CD4-positive, alpha-beta memory T cell (primary cell): ENCODE measurements around the gene LPCAT2. TPM values are rescaled to one million over a fixed set of nuclear protein-coding genes. Genes with fewer than 3 reads are reported as not detected.

Experiments used
- CTCF ChIA-PET: fragments of 350-600 bp; sonication (Branson Sonifier 250); formaldehyde crosslinking; loops from one replicate; lab custom pipeline; 2021; ENCODE audit warnings: inconsistent platforms; ENCODE audit not compliant: partially characterized antibody; lab: Charles Lee
- POLR2A ChIA-PET: fragments of 350-600 bp; sonication (Branson Sonifier 250); formaldehyde crosslinking; loops from one replicate; lab custom pipeline; 2021; ENCODE audit not compliant: partially characterized antibody; lab: Charles Lee
- DNase-seq, 5 donors: peaks; one replicate each; pipeline versions ENCODE4 v3.0.0 to v3.0.0-alpha.2; 2020 to 2022; ENCODE audit warnings: mixed read lengths in 1 of 5
- H3K27ac ChIP-seq: one replicate; pipeline ENCODE4 v1.7.0; 2013; ENCODE audit warnings: low read depth, low read length
- H3K27me3 ChIP-seq: 2 replicates; pipeline ENCODE4 v1.7.0; 2013; ENCODE audit warnings: mild to moderate bottlenecking, low read length, moderate library complexity; ENCODE audit not compliant: insufficient read depth
- H3K36me3 ChIP-seq: 2 replicates; pipeline ENCODE4 v1.7.0; 2013; ENCODE audit warnings: mild to moderate bottlenecking, low read length, moderate library complexity; ENCODE audit not compliant: insufficient read depth
- H3K4me1 ChIP-seq: 2 replicates; pipeline ENCODE4 v1.7.0; 2013; ENCODE audit warnings: mild to moderate bottlenecking, low read length, moderate library complexity; ENCODE audit not compliant: insufficient read depth
- H3K4me3 ChIP-seq, 2 donors: one replicate each; pipeline ENCODE4 v1.7.0; 2013; ENCODE audit warnings: low read length in 2 of 2, mild to moderate bottlenecking in 1 of 2
- H3K9me3 ChIP-seq, 2 donors: one replicate each; pipeline ENCODE4 v1.7.0; 2013; ENCODE audit warnings: low read length in 2 of 2, control low read depth in 1 of 2; ENCODE audit not compliant: control insufficient read depth in 1 of 2
- H3K27ac Mint-ChIP-seq, 7 donors: one replicate each; pipeline ENCODE4 v1.8.0; 2020 to 2021; ENCODE audit warnings: mixed read lengths in 7 of 7, mild to moderate bottlenecking in 6 of 7, inconsistent platforms in 3 of 7, moderate library complexity in 3 of 7
- H3K27me3 Mint-ChIP-seq, 2 donors: one replicate each; pipeline ENCODE4 v1.8.0; 2020 to 2021; ENCODE audit warnings: mixed read lengths in 2 of 2
- H3K36me3 Mint-ChIP-seq, 2 donors: one replicate each; pipeline ENCODE4 v1.8.0; 2020 to 2021; ENCODE audit warnings: mixed read lengths in 2 of 2, inconsistent platforms in 1 of 2, mild to moderate bottlenecking in 1 of 2
- H3K4me1 Mint-ChIP-seq, 4 donors: one replicate each; pipeline ENCODE4 v1.8.0; 2020 to 2021; ENCODE audit warnings: mixed read lengths in 4 of 4, mild to moderate bottlenecking in 1 of 4
- H3K4me3 Mint-ChIP-seq, 8 donors: one replicate each; pipeline ENCODE4 v1.8.0; 2020 to 2021; ENCODE audit warnings: mixed read lengths in 8 of 8, mild to moderate bottlenecking in 7 of 8, moderate library complexity in 6 of 8, inconsistent platforms in 3 of 8
- H3K9me3 Mint-ChIP-seq, 8 donors: one replicate each; pipeline ENCODE4 v1.8.0; 2020 to 2021; ENCODE audit warnings: mixed read lengths in 8 of 8, mild to moderate bottlenecking in 5 of 8, inconsistent platforms in 3 of 8, moderate library complexity in 1 of 8
- intact Hi-C: fragments of 100-400 bp; cut with micrococcal nuclease; formaldehyde crosslinking; loops from one replicate; pipeline ENCODE4 v1.15.1; 2023
- polyA plus RNA-seq, 2 donors: library from polyadenylated mRNA; unstranded; fragments of 300-500 nt; fragmentation: Illumina TruSeq; gene quantifications; one replicate each; pipeline ENCODE4 v1.2.3, GENCODE V29; 2021
- total RNA-seq, 2 experiments: library from RNA; stranded (reverse); gene quantifications; one replicate each; pipeline ENCODE4 v1.2.3, GENCODE V29; 2021

Gene LPCAT2
- total and polyA plus RNA-seq, 4 experiments from 2014 or later = 0.47 to 0.76 TPM; not detected in 2

DNA sequence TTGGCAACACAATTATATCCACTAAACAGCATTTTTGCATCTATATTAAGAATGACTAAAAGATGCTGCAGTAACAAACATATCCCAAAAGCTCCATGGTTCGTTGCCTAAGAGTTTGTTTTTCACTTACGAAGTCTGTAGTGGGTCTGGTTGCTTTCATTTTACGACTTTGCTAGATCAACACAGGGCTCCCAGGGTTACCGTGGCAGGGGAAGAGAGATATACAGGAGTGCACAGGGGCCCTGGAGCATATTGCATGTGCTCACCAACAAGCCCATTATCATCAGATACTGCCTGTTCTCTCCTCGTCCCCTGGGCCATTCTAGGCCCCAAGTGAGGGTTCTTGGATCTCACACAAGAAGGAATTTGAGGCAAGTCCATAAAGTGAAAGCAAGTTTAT, 33.0 kb upstream of the LPCAT2 start:
- H3K4me3 Mint-ChIP-seq = no peak overlapping the region
- CTCF ChIA-PET = interaction anchor here (4.2 kb wide), 1 partner anchor 11 kb away, joined by 30 read pairs; no protein-coding TSS in a partner anchor
- intact Hi-C loops = no loop called here
- H3K9me3 Mint-ChIP-seq = no peaks in the 10 kb centered on the region
- H3K4me1 ChIP-seq = no peaks in the 10 kb centered on the region
- H3K27me3 ChIP-seq = peaks cover 3% of the 10 kb centered on the region
- no peaks in the 10 kb centered on the region for H3K9me3 ChIP-seq
- H3K4me1 Mint-ChIP-seq = peaks cover 0 to 5% (median 0%) of the 10 kb centered on the region in 4 donors
- POLR2A ChIA-PET = no interaction called here
- no peak for DNase-seq
- H3K27me3 Mint-ChIP-seq = peaks cover 24 to 33% of the 10 kb centered on the region in 2 donors
- no peak overlapping the region for H3K4me3 ChIP-seq
- no peak overlapping the region for H3K27ac Mint-ChIP-seq
- no peaks in the 10 kb centered on the region for H3K36me3 Mint-ChIP-seq
- no peaks in the 10 kb centered on the region for H3K36me3 ChIP-seq
- no peak overlapping the region for H3K27ac ChIP-seq

DNA sequence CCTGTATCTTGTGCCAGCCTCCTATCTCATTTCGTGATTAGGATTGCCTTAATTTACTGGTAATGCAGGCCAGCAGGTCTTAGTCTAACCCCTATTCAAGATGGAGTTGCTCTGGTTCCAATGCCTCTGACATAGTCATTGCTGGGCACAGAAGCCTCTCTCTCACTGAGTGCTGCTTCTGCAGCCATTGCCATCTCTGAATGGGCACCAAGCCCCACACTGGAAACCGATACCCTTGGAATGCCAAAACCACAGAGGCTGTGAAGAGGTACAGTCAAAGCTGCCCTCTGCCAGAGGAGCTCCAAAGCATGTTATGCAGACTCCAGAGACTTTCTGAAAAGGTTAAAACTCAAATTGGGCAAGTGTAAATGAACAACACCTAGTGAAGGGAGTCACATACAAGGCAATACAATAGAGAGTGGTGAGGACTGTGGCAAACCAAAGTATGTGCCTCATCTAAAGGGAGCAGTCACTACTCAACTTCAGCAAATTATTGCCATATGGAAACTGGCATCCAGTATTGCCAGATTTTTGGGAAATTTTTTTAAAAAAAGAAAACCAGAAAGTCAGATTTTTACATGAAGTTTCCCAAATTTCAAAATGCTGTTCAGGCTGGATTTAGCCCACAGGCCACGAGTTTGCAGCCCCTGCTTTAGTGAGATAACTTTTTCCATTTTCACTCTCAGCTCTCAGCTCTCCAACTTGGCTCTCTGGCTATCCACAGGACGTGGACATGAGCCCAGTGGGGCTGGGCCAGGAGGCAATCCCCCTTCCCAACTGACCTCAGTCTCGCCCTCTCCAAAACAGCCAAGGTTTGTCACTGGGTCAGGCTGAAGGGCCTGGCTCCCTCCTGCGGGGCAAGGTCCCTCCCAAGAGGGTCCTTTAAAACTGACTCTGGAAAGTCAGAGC, 32.0 kb upstream of the LPCAT2 start:
- Mint-ChIP-seq H3K27me3 (peaks cover 25 to 31% of the 10 kb centered on the region in 2 donors), H3K4me1 (peaks cover 0 to 5% (median 0%) of the 10 kb centered on the region in 4 donors), H3K27ac (peak overlapping the region in 1 of 7 donors; percentile 18), H3K9me3 (no peaks in the 10 kb centered on the region), H3K4me3 (no peak overlapping the region), H3K36me3 (no peaks in the 10 kb centered on the region)
- no peaks in the 10 kb centered on the region for H3K36me3 ChIP-seq
- H3K27me3 ChIP-seq = peaks cover 3% of the 10 kb centered on the region
- CTCF ChIA-PET = interaction anchor here (1.4 to 4.2 kb wide), 2 partner anchors 12 kb away, joined by 3 to 30 read pairs; no protein-coding TSS in a partner anchor
- intact Hi-C loops = no loop called here
- DNase-seq = no peak
- no peaks in the 10 kb centered on the region for H3K4me1 ChIP-seq
- H3K27ac ChIP-seq = no peak overlapping the region
- H3K4me3 ChIP-seq = no peak overlapping the region
- POLR2A ChIA-PET = no interaction called here
- no peaks in the 10 kb centered on the region for H3K9me3 ChIP-seq

DNA sequence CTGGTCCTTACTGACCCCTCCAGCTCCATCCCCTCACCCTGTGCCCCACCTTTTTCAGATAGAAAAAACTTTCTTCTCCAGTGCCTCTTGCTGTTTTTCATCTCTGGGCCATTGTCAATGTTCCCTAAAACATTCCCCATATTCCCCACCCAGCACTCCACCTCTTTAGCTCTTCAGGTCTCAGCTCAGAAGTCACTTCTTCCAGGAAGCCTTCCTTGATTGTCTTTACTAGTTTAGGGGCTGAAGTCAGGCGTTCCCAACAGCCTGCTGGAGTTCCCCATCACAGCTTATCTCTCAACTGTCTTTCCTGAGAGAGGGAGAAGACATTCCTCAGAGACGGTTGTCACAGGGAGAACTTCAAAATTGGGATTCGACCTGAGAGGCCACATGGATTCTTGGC, 31.1 kb upstream of the LPCAT2 start:
- no peak overlapping the region for H3K4me3 Mint-ChIP-seq
- no peaks in the 10 kb centered on the region for H3K9me3 ChIP-seq

DNA sequence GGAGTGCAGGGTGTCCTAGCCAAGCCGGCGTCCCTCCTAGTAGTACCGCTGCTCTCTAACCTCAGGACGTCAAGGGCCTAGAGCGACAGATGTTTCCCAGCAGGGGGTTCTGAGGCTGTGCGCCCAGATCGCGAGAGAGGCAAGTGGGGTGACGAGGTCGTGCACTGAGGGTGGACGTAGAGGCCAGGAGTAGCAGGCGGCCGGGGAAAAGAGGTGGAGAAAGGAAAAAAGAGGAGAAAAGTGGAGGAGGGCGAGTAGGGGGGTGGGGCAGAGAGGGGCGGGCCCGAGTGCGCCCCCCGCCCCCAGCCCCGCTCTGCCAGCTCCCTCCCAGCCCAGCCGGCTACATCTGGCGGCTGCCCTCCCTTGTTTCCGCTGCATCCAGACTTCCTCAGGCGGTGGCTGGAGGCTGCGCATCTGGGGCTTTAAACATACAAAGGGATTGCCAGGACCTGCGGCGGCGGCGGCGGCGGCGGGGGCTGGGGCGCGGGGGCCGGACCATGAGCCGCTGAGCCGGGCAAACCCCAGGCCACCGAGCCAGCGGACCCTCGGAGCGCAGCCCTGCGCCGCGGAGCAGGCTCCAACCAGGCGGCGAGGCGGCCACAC, 29.9 kb upstream of the LPCAT2 start, which contains the start of gene MMP2:
Gene MMP2, plus strand, starts transcription at position 372 of the 603 bp plus-strand sequence. CDS start 282 bp downstream, outside the sequence.
- Mint-ChIP-seq H3K4me3 (no peak within 1 kb of the TSS), H3K36me3 (no peaks in the 10 kb centered on the region), H3K4me1 (peaks cover 0 to 5% (median 0%) of the 10 kb centered on the region in 4 donors), H3K9me3 (no peaks in the 10 kb centered on the region), H3K27ac (no peak within 1 kb of the TSS), H3K27me3 (peaks cover 25 to 32% of the 10 kb centered on the region in 2 donors)
- POLR2A ChIA-PET = no interaction called here
- Histone ChIP-seq H3K27ac (no peak within 1 kb of the TSS), H3K9me3 (no peaks in the 10 kb centered on the region), H3K27me3 (peaks cover 3% of the 10 kb centered on the region), H3K4me1 (no peaks in the 10 kb centered on the region), H3K4me3 (no peak within 1 kb of the TSS), H3K36me3 (no peaks in the 10 kb centered on the region)
- intact Hi-C loops = no loop called here
- CTCF ChIA-PET = interaction anchor here (3.0 kb wide), 1 partner anchor 14 kb away, joined by 12 read pairs; no protein-coding TSS in a partner anchor
- DNase-seq = no peak

More for the DNA sequence above, 31.1 kb upstream of the LPCAT2 start:
- Histone ChIP-seq H3K4me3 (no peak overlapping the region), H3K4me1 (no peaks in the 10 kb centered on the region), H3K27me3 (peaks cover 3% of the 10 kb centered on the region), H3K27ac (no peak overlapping the region), H3K36me3 (no peaks in the 10 kb centered on the region)
- Mint-ChIP-seq H3K9me3 (no peaks in the 10 kb centered on the region), H3K27me3 (peaks cover 25 to 30% of the 10 kb centered on the region in 2 donors), H3K36me3 (no peaks in the 10 kb centered on the region), H3K4me1 (peaks cover 0 to 5% (median 0%) of the 10 kb centered on the region in 4 donors), H3K27ac (no peak overlapping the region)
- intact Hi-C loops = no loop called here
- ChIA-PET POLR2A (no interaction called here), CTCF (interaction anchor here (1.4 kb wide), 1 partner anchor 13 kb away, joined by 3 read pairs; no protein-coding TSS in a partner anchor)
- no peak for DNase-seq

DNA sequence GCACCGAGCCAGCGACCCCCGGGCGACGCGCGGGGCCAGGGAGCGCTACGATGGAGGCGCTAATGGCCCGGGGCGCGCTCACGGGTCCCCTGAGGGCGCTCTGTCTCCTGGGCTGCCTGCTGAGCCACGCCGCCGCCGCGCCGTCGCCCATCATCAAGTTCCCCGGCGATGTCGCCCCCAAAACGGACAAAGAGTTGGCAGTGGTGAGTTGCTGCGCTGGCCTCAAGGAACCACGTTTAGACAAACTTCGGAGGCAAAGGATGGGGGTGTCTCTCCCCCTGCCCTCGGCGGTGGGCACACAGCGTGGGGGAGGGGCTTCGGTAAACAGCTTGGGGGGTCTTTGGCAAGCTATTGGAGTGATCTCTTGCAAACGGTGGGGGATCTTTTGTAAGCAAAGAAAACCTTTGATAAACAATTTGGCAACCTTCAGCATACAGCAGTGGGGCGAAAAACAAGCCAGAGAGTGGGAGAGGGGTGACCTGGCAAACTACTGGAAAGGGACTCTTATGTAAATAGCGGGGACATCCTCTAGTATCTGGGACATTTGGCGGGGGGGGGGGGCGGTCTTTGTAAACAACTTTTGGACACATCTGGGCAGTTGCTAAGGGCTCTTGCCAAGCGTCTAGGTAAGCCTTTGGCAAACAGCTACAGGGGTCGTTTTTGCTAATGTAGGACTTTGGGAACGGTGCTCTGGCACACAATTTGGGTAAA, 29.3 kb upstream of the LPCAT2 start:
- Mint-ChIP-seq H3K9me3 (no peaks in the 10 kb centered on the region), H3K27ac (no peak overlapping the region), H3K4me3 (no peak overlapping the region), H3K4me1 (peaks cover 0 to 5% (median 0%) of the 10 kb centered on the region in 4 donors), H3K36me3 (no peaks in the 10 kb centered on the region), H3K27me3 (peaks cover 25 to 34% of the 10 kb centered on the region in 2 donors)
- Histone ChIP-seq H3K36me3 (no peaks in the 10 kb centered on the region), H3K27me3 (peaks cover 3% of the 10 kb centered on the region), H3K9me3 (no peaks in the 10 kb centered on the region), H3K27ac (no peak overlapping the region), H3K4me1 (no peaks in the 10 kb centered on the region), H3K4me3 (no peak overlapping the region)
- CTCF ChIA-PET = interaction anchor here (3.0 kb wide), 1 partner anchor 14 kb away, joined by 12 read pairs; no protein-coding TSS in a partner anchor
- POLR2A ChIA-PET = no interaction called here
- intact Hi-C loops = no loop called here
- DNase-seq = no peak

DNA sequence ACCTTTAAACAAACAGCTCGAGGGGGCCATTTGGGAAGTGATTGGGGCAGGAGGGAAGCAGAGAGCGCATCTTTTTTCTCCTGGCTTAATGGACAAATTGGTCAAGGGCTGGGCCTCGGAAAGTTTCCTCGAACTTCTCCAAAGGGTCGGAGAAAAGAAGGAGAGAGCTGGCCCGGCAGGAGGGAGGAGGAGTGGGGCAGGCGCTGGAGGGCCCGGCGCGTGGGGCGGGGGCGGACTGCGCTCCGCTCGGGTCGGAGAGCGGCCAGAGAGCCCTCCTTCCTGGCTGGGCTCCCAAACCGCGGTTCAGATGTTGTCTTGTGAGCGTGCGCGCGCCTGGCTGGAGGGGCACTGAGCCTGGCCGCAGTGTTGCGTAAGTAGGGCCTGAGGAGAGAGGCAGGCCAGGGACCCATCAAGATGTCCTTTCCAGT, 28.6 kb upstream of the LPCAT2 start:
- Histone ChIP-seq H3K36me3 (no peaks in the 10 kb centered on the region), H3K27ac (no peak overlapping the region), H3K9me3 (no peaks in the 10 kb centered on the region), H3K27me3 (peaks cover 3% of the 10 kb centered on the region), H3K4me3 (no peak overlapping the region), H3K4me1 (no peaks in the 10 kb centered on the region)
- Mint-ChIP-seq H3K4me3 (no peak overlapping the region), H3K9me3 (no peaks in the 10 kb centered on the region), H3K27me3 (peaks cover 25 to 34% of the 10 kb centered on the region in 2 donors), H3K4me1 (peaks cover 0 to 5% (median 0%) of the 10 kb centered on the region in 4 donors), H3K36me3 (no peaks in the 10 kb centered on the region), H3K27ac (no peak overlapping the region)
- ChIA-PET POLR2A (no interaction called here), CTCF (interaction anchor here (3.0 kb wide), 1 partner anchor 15 kb away, joined by 12 read pairs; no protein-coding TSS in a partner anchor)
- intact Hi-C loops = no loop called here
- DNase-seq = no peak
